Erythroblast (primary cell): ENCODE measurements around the gene TUBB2B.
"Not testable (repeated sequence)": the region's sequence is repeated elsewhere in the genome, so short reads cannot be mapped to it uniquely, and the experiment has no call there.

Experiments used
- DNase-seq, 2 experiments: peaks; one replicate each; lab custom pipeline; 2025; lab: John Stamatoyannopoulos, UW
- GATA1 ChIP-seq: IDR thresholded peaks from 2 replicates; pipeline ENCODE4 v1.6.1; 2011; ENCODE audit warnings: low read depth, mild to moderate bottlenecking, control low read depth, low read length, moderate library complexity
- POLR2A ChIP-seq: IDR thresholded peaks from 2 replicates; pipeline ENCODE4 v1.6.1; 2011; ENCODE audit warnings: mild to moderate bottlenecking, low read length

The TUBB2B gene

GRCh38 chr6:3188262-3188661 lies 39.2 kb downstream of the TUBB2B start:
- no peak for TF ChIP-seq GATA1
- no peak for DNase-seq

- no peak for TF ChIP-seq GATA1
- TF ChIP-seq POLR2A = no peak
- no peak for DNase-seq
These were observed 40.5 kb downstream of the TUBB2B start for GRCh38 chr6:3186974-3187382.

DNA sequence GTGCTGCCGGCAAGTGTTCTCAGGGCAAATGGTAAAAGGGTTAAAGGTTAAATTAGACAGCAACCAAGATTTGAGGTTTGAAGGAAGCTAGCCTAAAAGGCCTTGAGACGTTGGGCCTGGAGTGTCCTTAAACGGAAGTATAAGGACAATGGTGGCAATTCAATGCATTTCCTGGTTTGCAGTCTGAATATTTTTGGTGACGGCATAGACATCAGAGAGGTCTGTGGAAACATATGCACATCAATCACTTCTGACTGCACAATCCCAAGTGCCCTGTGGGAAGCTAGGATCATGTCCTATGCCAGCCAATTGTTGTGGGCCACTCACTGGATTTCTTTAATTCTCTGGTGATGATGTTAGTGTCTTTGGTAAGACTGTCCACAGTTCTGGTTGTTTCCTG lies 44.4 kb downstream of the TUBB2B start:
- DNase-seq = no peak
- TF ChIP-seq POLR2A (no peak), GATA1 (no peak)

GRCh38 chr6:3181105-3181504 lies 46.3 kb downstream of the TUBB2B start:
- TF ChIP-seq GATA1 (no peak), POLR2A (no peak)
- DNase-seq = no peak

DNA sequence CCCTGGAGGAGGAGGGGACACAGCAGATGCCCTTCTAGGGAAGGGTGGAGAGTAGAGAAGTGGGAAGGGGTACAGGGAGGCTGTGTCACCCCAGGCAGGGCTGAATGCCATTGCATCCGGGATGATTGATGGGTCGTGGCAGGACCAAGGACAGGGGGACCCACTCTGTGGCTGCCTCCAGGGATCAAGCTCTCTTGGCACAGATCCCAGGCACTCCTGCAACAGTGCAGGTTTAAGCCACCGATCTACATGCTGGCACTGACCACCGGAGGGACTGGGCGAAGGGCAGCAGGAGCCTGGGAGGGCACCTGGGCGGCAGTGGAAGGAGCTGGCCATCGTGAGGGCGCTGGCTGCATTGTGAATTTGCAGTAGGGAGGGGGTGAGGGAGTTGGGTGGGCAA lies 47.5 kb downstream of the TUBB2B start:
- DNase-seq = peak; percentile 28 to 30

GRCh38 chr6:3178666-3179065 lies 48.8 kb downstream of the TUBB2B start:
- DNase-seq = not testable (repeated sequence)

GRCh38 chr6:3176562-3177355 lies 50.7 kb downstream of the TUBB2B start:
- no peak for TF ChIP-seq POLR2A
- TF ChIP-seq GATA1 = no peak
- peak; percentile 58 to 86 for DNase-seq

GRCh38 chr6:3175715-3176402 lies 51.6 kb downstream of the TUBB2B start:
- DNase-seq = no peak
- no peak for TF ChIP-seq GATA1
- TF ChIP-seq POLR2A = no peak
